MCF 10A (cell line): Measurements from ENCODE around the gene IFT122. TPM values are rescaled to one million over a fixed set of nuclear protein-coding genes. Genes with fewer than 3 reads are reported as not detected.

ENCODE experiments used
- BruUV-seq: library from RNA; stranded (reverse); fragments of 400-500 nt; replicated peaks from 2 replicates; lab custom pipeline; 2021; lab: Mats Ljungman, UMichigan
- CTCF ChIA-PET: fragments of 300-600 bp; sonication (Branson Sonifier 250); formaldehyde crosslinking; extraction: SDS; loops from one replicate; lab custom pipeline; 2021; ENCODE audit warnings: antibody characterized with exemption, inconsistent platforms; lab: Yijun Ruan, JAX
- POLR2A ChIA-PET: fragments of 300-600, 350-650 bp; sonication (Branson Sonifier 250); formaldehyde crosslinking; extraction: SDS; loops from one replicate; lab custom pipeline; 2020; ENCODE audit warnings: antibody characterized with exemption, inconsistent platforms; lab: Yijun Ruan, JAX
- DNase-seq: peaks from one replicate; pipeline ENCODE4 v3.0.0-alpha.2; 2018; ENCODE audit not compliant: unreplicated experiment
- H3K27ac Mint-ChIP-seq: one replicate; pipeline ENCODE4 v1.8.0; 2022; ENCODE audit warnings: mild to moderate bottlenecking, low read depth, mixed read lengths; ENCODE audit not compliant: unreplicated experiment
- H3K27me3 Mint-ChIP-seq: one replicate; pipeline ENCODE4 v1.8.0; 2022; ENCODE audit warnings: mixed read lengths; ENCODE audit not compliant: insufficient read depth, unreplicated experiment
- H3K36me3 Mint-ChIP-seq: one replicate; pipeline ENCODE4 v1.8.0; 2022; ENCODE audit warnings: mild to moderate bottlenecking, moderate library complexity, mixed read lengths; ENCODE audit not compliant: insufficient read depth, unreplicated experiment
- H3K4me1 Mint-ChIP-seq: one replicate; pipeline ENCODE4 v1.8.0; 2022; ENCODE audit warnings: mixed read lengths; ENCODE audit not compliant: insufficient read depth, unreplicated experiment
- H3K4me3 Mint-ChIP-seq: one replicate; pipeline ENCODE4 v1.8.0; 2022; ENCODE audit warnings: mild to moderate bottlenecking, moderate library complexity, mixed read lengths; ENCODE audit not compliant: unreplicated experiment
- H3K9me3 Mint-ChIP-seq: one replicate; pipeline ENCODE4 v1.8.0; 2022; ENCODE audit warnings: mixed read lengths; ENCODE audit not compliant: unreplicated experiment
- CTCF ChIP-seq: fragments of 200-600 bp; IDR thresholded peaks from one replicate; pipeline ENCODE4 v1.8.0; 2022; ENCODE audit warnings: antibody characterized with exemption, mild to moderate bottlenecking; ENCODE audit not compliant: unreplicated experiment
- intact Hi-C: fragments of 100-400 bp; cut with micrococcal nuclease; formaldehyde crosslinking; loops from 2 replicates; pipeline ENCODE4 v1.14.1; 2022
- total RNA-seq: library from RNA; stranded (reverse); gene quantifications from 2 replicates; pipeline ENCODE4 v1.2.3, GENCODE V29; 2022

The IFT122 gene
- total RNA-seq, 1 experiment from 2014 or later = 21.0 TPM

GRCh38 chr3:129524081-129524480 lies 84.1 kb downstream of the IFT122 start:
- POLR2A ChIA-PET = interaction anchor here (0.7 kb wide), 1 partner anchor 539 kb away, joined by 3 read pairs; no protein-coding TSS in a partner anchor
- DNase-seq = no peak
- Mint-ChIP-seq H3K4me3 (no peak overlapping the region), H3K27me3 (no peaks in the 10 kb centered on the region), H3K36me3 (no peaks in the 10 kb centered on the region), H3K27ac (no peak overlapping the region), H3K4me1 (no peaks in the 10 kb centered on the region), H3K9me3 (no peaks in the 10 kb centered on the region)
- CTCF ChIA-PET = interaction anchor here (0.6 to 1.1 kb wide), 2 partner anchors 13 to 53 kb away, joined by 3 to 4 read pairs; no protein-coding TSS in a partner anchor
- no peak for TF ChIP-seq CTCF
- BruUV-seq = no TSS peak
- intact Hi-C loops = no loop called here

GRCh38 chr3:129525341-129525968 lies 85.4 kb downstream of the IFT122 start:
- no peak for DNase-seq
- H3K27ac Mint-ChIP-seq = no peak overlapping the region
- ChIA-PET CTCF (interaction anchor here (0.6 to 1.5 kb wide), 4 partner anchors 14 to 300 kb away, joined by 3 to 4 read pairs (median 3); no protein-coding TSS in a partner anchor), POLR2A (no interaction called here)
- H3K4me1 Mint-ChIP-seq = no peaks in the 10 kb centered on the region
- no peaks in the 10 kb centered on the region for H3K9me3 Mint-ChIP-seq
- intact Hi-C loops = no loop called here
- no peaks in the 10 kb centered on the region for H3K36me3 Mint-ChIP-seq
- H3K27me3 Mint-ChIP-seq = no peaks in the 10 kb centered on the region
- TF ChIP-seq CTCF = no peak
- no TSS peak for BruUV-seq
- no peak overlapping the region for H3K4me3 Mint-ChIP-seq

GRCh38 chr3:129526121-129526900 lies 86.3 kb downstream of the IFT122 start:
- no TSS peak for BruUV-seq
- H3K27ac Mint-ChIP-seq = no peak overlapping the region

More at GRCh38 chr3:129526121-129526900, 86.3 kb downstream of the IFT122 start:
- no peaks in the 10 kb centered on the region for H3K4me1 Mint-ChIP-seq
- intact Hi-C loops = no loop called here
- POLR2A ChIA-PET = no interaction called here
- H3K4me3 Mint-ChIP-seq = no peak overlapping the region
- no peak for TF ChIP-seq CTCF
- DNase-seq = no peak
- H3K9me3 Mint-ChIP-seq = no peaks in the 10 kb centered on the region
- no peaks in the 10 kb centered on the region for H3K36me3 Mint-ChIP-seq
- CTCF ChIA-PET = interaction anchor here (0.6 to 1.5 kb wide), 3 partner anchors 37 to 299 kb away, joined by 3 read pairs; no protein-coding TSS in a partner anchor
- H3K27me3 Mint-ChIP-seq = no peaks in the 10 kb centered on the region
